Adipocyte (in vitro differentiated cells): Measurements from ENCODE around the gene TSGA10IP.
A peak's percentile ranks its signal among the peaks of the same experiment; 100 is the strongest.

Experiments
- DNase-seq: peaks from one replicate; pipeline ENCODE4 v3.0.0-alpha.2; 2015; ENCODE audit warnings: low read depth
- H3K27me3 ChIP-seq: replicated peaks from 2 replicates; pipeline ENCODE4 v1.7.0; 2013; ENCODE audit warnings: mild to moderate bottlenecking, low read length, moderate library complexity; ENCODE audit not compliant: control insufficient read depth, insufficient read depth
- H3K36me3 ChIP-seq: 2 replicates; pipeline ENCODE4 v1.7.0; 2013; ENCODE audit warnings: low read length, mild to moderate bottlenecking, moderate library complexity; ENCODE audit not compliant: control insufficient read depth, insufficient read depth, severe bottlenecking
- H3K4me1 ChIP-seq: 2 replicates; pipeline ENCODE4 v1.7.0; 2013; ENCODE audit warnings: mild to moderate bottlenecking, low read length, moderate library complexity; ENCODE audit not compliant: control insufficient read depth, insufficient read depth
- H3K4me3 ChIP-seq: 2 replicates; pipeline ENCODE4 v1.7.0; 2013; ENCODE audit warnings: mild to moderate bottlenecking, low read length, moderate library complexity
- H3K9ac ChIP-seq: 2 replicates; pipeline ENCODE4 v1.7.0; 2013; ENCODE audit warnings: mild to moderate bottlenecking, low read length, moderate library complexity
- H3K9me3 ChIP-seq: 2 replicates; pipeline ENCODE4 v1.7.0; 2013; ENCODE audit warnings: mild to moderate bottlenecking, low read length, moderate library complexity; ENCODE audit not compliant: control insufficient read depth

The TSGA10IP gene

DNA sequence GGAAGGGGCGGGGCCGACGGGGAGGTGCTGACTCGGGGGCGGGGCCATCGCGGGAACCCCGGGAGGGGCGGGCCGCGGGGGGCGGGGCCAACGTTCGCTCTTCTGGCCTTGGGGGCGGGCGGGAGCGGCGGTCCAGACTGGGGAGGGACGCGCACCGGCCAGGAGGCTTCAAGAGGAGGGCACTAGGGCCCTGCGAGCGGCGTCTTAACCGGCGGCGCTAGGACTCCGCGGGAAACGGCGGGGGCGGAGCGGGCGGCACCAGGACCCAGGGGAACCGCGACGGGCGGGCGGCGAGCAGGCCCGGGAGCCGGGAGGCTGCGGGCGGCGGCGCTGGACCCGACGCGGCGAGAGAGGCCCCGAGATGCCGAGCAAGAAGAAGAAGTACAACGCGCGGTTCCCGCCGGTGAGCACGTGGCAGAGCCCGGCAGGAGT lies 26.1 kb upstream of the TSGA10IP start, which contains the start of gene DRAP1:
Gene DRAP1, plus strand, starts transcription at position 286 of the 432 bp plus-strand sequence. Its CDS starts 76 bp downstream, at position 362.
- Histone ChIP-seq H3K9ac (peak within 1 kb of the TSS; percentile 99), H3K4me3 (peak within 1 kb of the TSS; percentile 96), H3K27me3 (no peaks in the 10 kb centered on the region), H3K4me1 (peaks cover 50% of the 10 kb centered on the region), H3K36me3 (peaks cover 19% of the 10 kb centered on the region), H3K9me3 (no peaks in the 10 kb centered on the region)
- DNase-seq = peak; percentile 100

DNA sequence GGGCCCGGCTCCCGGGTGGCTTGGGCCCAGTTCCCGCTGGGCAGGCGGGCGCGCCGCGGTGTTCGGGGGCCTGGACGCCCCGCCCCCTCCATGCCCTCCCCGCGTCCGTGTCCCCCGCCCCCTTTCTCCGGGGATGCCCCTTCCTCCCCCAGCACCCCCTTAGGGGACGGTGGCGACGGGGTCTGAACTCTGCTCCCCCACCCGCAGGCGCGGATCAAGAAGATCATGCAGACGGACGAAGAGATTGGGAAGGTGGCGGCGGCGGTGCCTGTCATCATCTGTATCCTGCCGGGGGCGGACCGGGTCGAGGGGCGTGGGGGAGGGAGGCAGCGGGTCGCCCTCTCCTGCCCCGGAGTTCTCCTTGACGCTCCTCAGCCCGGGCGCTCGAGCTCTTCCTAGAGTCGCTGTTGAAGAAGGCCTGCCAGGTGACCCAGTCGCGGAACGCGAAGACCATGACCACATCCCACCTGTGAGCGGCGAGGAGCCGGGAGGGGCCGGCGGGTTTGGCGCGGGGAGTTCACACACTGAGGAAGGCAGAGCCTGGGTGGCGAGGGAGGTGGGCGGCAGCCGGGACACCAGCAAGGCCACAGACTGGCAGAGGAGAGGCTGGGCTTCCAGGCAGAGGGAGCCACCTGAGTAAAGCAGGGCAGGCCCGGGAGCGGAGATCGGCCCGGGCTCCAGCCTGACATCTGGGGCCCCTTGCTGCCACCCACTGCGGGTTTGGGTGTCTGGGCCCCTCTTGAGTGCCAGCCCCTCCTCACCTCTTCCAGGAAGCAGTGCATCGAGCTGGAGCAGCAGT lies 25.5 kb upstream of the TSGA10IP start:
- peak; percentile 50 for DNase-seq
- H3K4me1 ChIP-seq = peaks cover 45% of the 10 kb centered on the region
- H3K36me3 ChIP-seq = peaks cover 21% of the 10 kb centered on the region
- H3K9ac ChIP-seq = peak overlapping the region; percentile 92
- no peaks in the 10 kb centered on the region for H3K9me3 ChIP-seq
- peak overlapping the region; percentile 92 for H3K4me3 ChIP-seq
- H3K27me3 ChIP-seq = no peaks in the 10 kb centered on the region

DNA sequence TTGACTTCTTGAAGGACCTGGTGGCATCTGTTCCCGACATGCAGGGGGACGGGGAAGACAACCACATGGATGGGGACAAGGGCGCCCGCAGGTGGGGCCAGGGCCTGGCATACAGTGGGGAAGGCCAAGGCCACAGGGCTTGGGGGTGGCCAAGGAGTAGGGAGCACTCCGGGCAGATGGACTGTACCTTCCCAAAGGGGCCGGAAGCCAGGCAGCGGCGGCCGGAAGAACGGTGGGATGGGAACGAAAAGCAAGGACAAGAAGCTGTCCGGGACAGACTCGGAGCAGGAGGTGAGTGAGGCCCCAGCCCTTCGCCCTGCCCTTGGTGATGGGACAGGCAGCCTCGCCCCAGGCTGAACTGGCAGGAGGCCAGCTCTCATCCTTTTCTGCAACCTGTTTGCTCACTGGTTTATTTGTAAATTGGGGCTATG lies 24.9 kb upstream of the TSGA10IP start:
- H3K9me3 ChIP-seq = no peaks in the 10 kb centered on the region
- H3K9ac ChIP-seq = peak overlapping the region; percentile 92
- H3K4me1 ChIP-seq = peaks cover 39% of the 10 kb centered on the region
- H3K27me3 ChIP-seq = no peaks in the 10 kb centered on the region
- H3K4me3 ChIP-seq = peak overlapping the region; percentile 92
- H3K36me3 ChIP-seq = peaks cover 26% of the 10 kb centered on the region
- DNase-seq = no peak

DNA sequence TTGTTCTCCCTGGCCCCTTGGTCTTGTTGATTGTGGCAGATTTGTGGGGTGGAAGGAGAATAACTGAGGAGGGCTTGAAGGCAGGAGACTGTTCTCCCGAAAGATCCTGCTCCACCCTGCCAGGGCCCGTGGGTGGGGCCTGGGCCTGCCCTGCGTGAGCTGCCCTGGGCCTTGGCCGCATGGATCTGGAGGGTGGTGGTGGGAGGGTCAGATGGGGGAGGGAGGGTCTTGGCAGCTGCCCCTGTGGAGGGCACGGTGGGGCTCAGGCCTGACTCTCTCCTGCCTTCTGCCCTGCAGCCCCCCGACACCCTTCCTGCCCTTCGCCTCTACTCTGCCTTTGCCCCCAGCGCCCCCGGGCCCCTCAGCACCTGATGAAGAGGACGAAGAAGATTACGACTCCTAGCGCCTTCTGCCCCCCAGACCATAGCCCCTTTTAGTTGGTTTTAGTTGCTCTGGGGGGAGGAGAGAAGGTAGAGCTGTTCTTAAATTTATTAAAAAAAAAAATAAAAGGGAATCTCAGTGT lies 24.2 kb upstream of the TSGA10IP start:
- Histone ChIP-seq H3K9me3 (no peaks in the 10 kb centered on the region), H3K9ac (peak overlapping the region; percentile 92), H3K27me3 (no peaks in the 10 kb centered on the region), H3K4me3 (peak overlapping the region; percentile 92), H3K4me1 (peaks cover 32% of the 10 kb centered on the region), H3K36me3 (peaks cover 26% of the 10 kb centered on the region)
- DNase-seq = no peak

DNA sequence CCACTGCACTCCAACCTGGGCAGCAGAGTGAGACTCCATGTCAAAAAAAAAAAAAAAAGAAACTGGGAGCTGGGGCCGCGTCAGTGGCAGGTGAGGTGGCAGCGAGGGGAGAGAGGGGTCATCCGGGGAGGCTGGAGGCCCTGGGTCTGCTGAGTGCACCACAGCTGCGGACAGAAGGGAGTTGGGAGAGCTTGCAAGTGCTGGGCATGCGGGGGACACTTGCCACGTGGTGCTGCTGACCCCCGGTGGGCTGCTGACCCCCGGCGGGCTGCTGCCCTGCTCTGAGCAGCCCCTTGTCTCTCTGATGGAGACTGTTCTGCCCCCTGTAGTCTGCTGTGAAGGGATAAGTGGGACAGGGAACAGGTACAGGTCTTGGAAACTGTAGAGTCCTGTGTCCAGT lies 23.4 kb upstream of the TSGA10IP start:
- Histone ChIP-seq H3K4me1 (peaks cover 24% of the 10 kb centered on the region), H3K9ac (peak overlapping the region; percentile 60), H3K36me3 (peaks cover 26% of the 10 kb centered on the region), H3K4me3 (no peak overlapping the region), H3K9me3 (no peaks in the 10 kb centered on the region), H3K27me3 (no peaks in the 10 kb centered on the region)
- no peak for DNase-seq

DNA sequence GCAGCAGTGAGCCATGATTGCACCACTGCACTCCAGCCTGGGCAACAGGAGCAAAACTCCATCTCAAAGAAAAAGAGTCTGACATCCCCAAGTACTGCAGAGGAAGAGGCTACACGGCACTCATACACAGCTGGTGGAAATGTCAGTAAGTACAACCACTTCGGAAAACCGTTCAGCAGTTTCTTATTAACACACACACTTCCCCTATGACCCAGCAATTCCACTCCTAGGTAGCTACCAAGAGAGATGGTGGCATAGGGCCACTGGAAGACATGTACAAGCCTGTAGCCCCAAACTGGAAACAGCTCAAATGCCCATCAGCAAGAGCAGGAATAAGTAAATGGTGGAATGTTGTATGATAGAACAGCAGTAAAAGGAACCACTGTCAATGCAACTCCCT lies 22.7 kb upstream of the TSGA10IP start:
- no peak for DNase-seq
- peaks cover 26% of the 10 kb centered on the region for H3K36me3 ChIP-seq
- no peaks in the 10 kb centered on the region for H3K9me3 ChIP-seq
- H3K27me3 ChIP-seq = no peaks in the 10 kb centered on the region
- H3K4me1 ChIP-seq = peaks cover 17% of the 10 kb centered on the region
- H3K9ac ChIP-seq = no peak overlapping the region
- H3K4me3 ChIP-seq = no peak overlapping the region

DNA sequence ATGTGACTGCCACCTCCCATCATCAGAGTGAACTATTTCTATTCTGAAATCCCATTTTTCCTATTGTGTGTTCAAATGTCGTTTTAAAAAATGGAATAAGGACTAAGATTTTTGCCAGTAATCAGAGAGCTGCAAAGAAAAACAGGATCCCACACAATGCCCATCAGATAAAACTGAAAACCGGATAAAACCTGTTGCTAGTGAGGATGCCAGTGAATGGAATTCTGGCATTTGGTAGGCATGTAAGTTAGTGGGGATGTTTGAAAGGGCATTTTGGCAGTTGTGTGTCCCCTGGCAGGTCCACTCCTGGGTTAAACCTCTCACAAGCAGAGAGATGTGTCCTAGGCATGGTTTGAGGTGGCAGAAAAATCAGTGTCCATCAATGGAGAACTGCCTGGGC lies 19.9 kb upstream of the TSGA10IP start:
- Histone ChIP-seq H3K36me3 (peaks cover 26% of the 10 kb centered on the region), H3K27me3 (no peaks in the 10 kb centered on the region), H3K9me3 (no peaks in the 10 kb centered on the region), H3K9ac (no peak overlapping the region), H3K4me1 (peaks cover 6% of the 10 kb centered on the region), H3K4me3 (no peak overlapping the region)
- no peak for DNase-seq

DNA sequence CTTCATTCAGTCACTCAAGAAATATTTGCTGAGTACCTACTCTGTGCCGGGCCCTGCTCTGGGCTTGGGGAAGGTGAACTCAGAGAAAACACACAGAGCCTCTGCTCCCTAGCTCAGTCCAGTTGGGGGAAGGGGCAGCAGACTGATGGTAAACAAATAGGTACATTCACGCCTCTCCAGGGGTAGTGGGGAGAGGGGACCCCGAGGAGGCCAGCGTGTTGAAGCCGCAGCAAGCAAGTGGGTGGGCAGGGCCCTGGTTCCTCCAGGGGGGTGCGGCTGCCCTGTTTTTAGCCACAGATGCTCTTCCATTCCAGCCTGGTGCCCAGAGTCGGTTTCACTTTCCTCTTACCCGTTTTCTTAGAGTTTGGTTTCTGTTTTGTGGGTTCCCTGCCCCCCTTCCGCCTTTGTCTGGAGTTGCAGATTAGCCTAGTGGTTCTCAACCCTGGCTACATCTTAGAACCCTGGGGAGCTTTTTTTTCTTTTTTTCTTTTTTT lies 17.3 kb upstream of the TSGA10IP start:
- Histone ChIP-seq H3K9ac (no peak overlapping the region), H3K36me3 (peaks cover 15% of the 10 kb centered on the region), H3K4me1 (peaks cover 12% of the 10 kb centered on the region), H3K27me3 (no peaks in the 10 kb centered on the region), H3K4me3 (no peak overlapping the region), H3K9me3 (no peaks in the 10 kb centered on the region)
- DNase-seq = no peak

DNA sequence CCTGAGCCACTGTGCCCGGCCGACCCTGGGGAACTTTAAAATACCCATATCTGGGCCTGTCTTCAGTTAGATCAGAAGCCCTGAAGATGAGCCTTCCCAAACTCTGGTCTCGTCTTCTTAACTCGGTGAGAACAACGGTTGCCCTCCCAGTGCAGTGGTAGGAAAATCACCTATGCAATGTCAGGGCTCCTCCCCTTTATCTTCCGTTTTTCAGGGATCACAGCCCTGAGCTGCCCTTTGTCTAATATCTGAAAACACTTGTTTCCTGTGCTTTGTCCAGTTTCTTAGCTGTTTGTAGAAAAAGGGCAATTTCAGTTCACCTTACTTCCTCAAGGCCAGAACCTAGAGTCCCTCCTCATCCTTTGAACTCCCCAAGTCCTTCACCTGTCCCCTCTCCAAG lies 16.6 kb upstream of the TSGA10IP start:
- peaks cover 7% of the 10 kb centered on the region for H3K36me3 ChIP-seq
- no peaks in the 10 kb centered on the region for H3K9me3 ChIP-seq
- DNase-seq = no peak
- H3K9ac ChIP-seq = no peak overlapping the region
- no peak overlapping the region for H3K4me3 ChIP-seq
- peaks cover 12% of the 10 kb centered on the region for H3K4me1 ChIP-seq
- no peaks in the 10 kb centered on the region for H3K27me3 ChIP-seq

DNA sequence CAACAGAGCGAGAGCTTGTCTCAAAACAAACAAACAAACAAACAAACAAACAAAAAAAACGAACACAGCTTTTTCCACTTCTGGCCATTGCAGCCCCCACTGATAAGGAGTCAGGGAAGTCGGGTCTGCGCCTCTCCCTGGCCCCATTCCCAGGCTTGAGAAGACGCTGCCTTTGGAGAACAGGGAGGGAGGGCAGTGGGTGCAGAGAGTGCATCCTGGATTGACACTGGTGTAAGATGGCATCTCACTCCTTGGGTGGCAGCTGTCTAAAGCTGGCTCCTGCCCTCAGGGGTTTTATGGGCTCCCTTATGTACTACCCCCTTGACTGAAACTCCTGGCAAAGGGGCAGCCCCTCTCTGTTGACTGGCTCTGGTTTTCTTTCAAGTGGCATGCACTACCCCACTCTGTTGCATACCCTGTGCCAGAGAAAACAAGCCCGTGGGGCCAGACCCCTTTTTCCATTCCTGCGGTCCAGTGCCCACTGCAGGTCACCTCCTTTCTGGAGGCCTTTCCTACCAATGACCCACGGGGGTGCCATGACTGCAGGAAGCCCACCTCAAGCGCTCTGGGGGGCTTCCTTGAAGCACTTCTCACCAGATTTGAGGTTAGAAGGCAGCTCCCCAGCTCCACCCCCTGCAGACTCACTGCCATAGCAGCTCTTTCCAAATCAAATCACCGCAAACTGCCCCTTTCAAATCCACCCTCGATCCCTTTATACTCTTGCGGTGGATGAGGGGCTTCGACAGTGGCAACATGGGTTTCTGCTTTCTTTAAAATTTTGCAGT lies 13.3 kb upstream of the TSGA10IP start:
- Histone ChIP-seq H3K27me3 (no peaks in the 10 kb centered on the region), H3K9me3 (no peaks in the 10 kb centered on the region), H3K9ac (no peak overlapping the region), H3K36me3 (no peaks in the 10 kb centered on the region), H3K4me1 (peaks cover 12% of the 10 kb centered on the region), H3K4me3 (no peak overlapping the region)
- no peak for DNase-seq

DNA sequence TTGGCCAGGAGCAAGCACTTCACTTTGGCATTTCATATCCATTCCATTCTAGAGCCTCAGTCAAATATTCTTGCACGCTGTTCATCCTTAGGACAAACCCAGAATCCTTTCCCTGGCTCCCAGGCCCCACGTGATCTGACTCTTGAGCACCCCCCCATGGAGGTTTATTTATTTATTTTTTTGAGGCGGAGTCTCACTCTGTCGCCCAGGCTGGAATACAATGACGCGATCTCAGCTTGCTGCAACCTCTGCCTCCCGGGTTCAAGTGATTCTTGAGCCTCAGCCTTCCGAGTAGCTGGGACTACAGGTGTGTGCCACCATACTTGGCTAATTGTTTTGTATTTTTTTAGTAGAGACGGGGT lies 12.7 kb upstream of the TSGA10IP start:
- no peak overlapping the region for H3K9ac ChIP-seq
- H3K27me3 ChIP-seq = no peaks in the 10 kb centered on the region
- H3K36me3 ChIP-seq = no peaks in the 10 kb centered on the region
- no peaks in the 10 kb centered on the region for H3K9me3 ChIP-seq
- H3K4me3 ChIP-seq = no peak overlapping the region
- peaks cover 12% of the 10 kb centered on the region for H3K4me1 ChIP-seq
- peak; percentile 21 for DNase-seq
